Stimulated activated memory B cell treated with anti-CD40 and anti-IgM and Interleukin-4, amounts not matched to agents 10 μg/mL and 1 μg/mL and 100 μg/mL, for 72 hours (primary cell): Measurements from ENCODE around the gene TBC1D9B.

ENCODE experiments used
- ATAC-seq: fragments of 150-1000 bp; cut with Tn5 transposase; 2 replicates; pipeline ENCODE4 v1.10.0; 2021
- H3K27ac Mint-ChIP-seq: one replicate; pipeline ENCODE4 v1.8.0; 2022; ENCODE audit warnings: mild to moderate bottlenecking, mixed read lengths
- H3K27me3 Mint-ChIP-seq: one replicate; pipeline ENCODE4 v1.8.0; 2022; ENCODE audit warnings: mixed read lengths
- H3K36me3 Mint-ChIP-seq: one replicate; pipeline ENCODE4 v1.8.0; 2022; ENCODE audit warnings: mixed read lengths
- H3K4me1 Mint-ChIP-seq: one replicate; pipeline ENCODE4 v1.8.0; 2022; ENCODE audit warnings: mixed read lengths
- H3K4me3 Mint-ChIP-seq: one replicate; pipeline ENCODE4 v1.8.0; 2022; ENCODE audit warnings: mild to moderate bottlenecking, moderate library complexity, mixed read lengths
- H3K9me3 Mint-ChIP-seq: one replicate; pipeline ENCODE4 v1.8.0; 2022; ENCODE audit warnings: mixed read lengths

Gene TBC1D9B

GRCh38 chr5:179820483-179821297 lies 87.0 kb downstream of the TBC1D9B start, which contains the start of gene SQSTM1:
Gene SQSTM1 (plus strand): TSS chr5:179820905. CDS start chr5:179820937, 32 bp downstream.
- H3K4me3 Mint-ChIP-seq, result peak within 1 kb of the TSS; percentile 96
- H3K36me3 Mint-ChIP-seq, result peaks cover 48% of the 10 kb centered on the region
- ATAC-seq, result peak; percentile 69
- H3K27ac Mint-ChIP-seq, result peak within 1 kb of the TSS; percentile 98
- peaks cover 73% of the 10 kb centered on the region for H3K4me1 Mint-ChIP-seq
- H3K9me3 Mint-ChIP-seq, result no peaks in the 10 kb centered on the region
- H3K27me3 Mint-ChIP-seq, result no peaks in the 10 kb centered on the region

DNA sequence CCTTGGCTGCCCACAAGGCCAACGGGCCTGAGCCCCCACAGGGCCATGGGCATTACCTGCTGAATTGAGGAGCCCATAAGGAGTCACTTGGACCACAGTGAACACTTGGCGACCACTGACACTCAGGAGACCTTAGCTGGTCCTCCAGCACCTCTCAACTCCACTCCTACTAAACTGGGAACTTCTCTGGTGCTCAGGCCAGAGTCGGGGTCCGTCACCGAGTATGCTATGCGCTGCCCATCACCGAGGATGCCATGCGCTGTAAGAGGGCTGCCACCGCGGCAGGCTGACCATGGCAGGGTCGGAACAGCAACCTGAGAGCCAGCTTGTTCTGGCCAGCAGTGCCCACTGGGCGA lies 87.6 kb downstream of the TBC1D9B start:
- Mint-ChIP-seq H3K9me3 (no peaks in the 10 kb centered on the region), H3K36me3 (peaks cover 44% of the 10 kb centered on the region), H3K4me1 (peaks cover 68% of the 10 kb centered on the region), H3K4me3 (peak overlapping the region; percentile 82), H3K27me3 (no peaks in the 10 kb centered on the region), H3K27ac (peak overlapping the region; percentile 98)
- ATAC-seq, result no peak

DNA sequence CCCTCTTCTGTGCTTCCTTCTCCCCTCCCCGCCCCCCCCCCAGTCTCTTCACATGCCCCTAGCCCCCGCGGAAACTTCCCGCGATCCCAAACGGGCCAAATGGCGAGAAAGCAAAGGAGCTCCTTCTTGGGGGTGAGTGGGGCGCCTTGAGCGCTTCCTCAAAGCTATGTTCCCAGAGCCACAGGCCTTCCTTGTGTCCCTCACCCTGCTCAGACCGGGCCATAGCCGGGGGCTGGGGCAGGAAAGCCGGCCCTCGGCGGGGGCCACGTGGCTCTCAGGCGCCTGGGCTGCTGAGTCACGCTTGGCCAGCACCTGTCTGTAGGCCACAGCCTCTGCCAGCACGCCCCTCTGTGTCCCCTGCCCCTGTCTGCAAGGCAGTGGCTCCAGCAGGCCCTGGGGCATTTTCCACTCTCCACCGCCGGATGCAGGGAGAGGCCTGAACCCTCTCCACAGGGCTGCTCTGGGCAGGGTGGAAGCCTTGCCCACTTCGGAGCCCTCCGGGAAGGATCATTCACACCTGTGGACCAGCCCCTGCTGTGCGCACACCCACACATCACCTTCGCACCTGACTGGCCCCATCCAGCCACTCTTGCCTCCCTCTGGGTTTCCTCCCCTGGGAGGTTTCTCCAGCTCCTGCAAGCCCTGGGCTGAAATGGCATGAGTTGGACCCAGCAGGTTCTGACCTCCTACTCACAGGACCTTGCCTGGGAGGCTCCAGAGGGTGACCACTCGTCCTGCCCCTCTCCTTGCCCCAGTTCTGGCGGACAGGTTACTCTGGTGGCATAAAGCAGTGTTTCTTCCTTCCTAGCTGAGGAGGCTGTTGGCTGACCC lies 88.2 kb downstream of the TBC1D9B start:
- Mint-ChIP-seq H3K4me3 (peak overlapping the region; percentile 82), H3K27ac (peak overlapping the region; percentile 98), H3K27me3 (no peaks in the 10 kb centered on the region), H3K36me3 (peaks cover 38% of the 10 kb centered on the region), H3K9me3 (no peaks in the 10 kb centered on the region), H3K4me1 (peaks cover 62% of the 10 kb centered on the region)
- peak; percentile 45 for ATAC-seq

DNA sequence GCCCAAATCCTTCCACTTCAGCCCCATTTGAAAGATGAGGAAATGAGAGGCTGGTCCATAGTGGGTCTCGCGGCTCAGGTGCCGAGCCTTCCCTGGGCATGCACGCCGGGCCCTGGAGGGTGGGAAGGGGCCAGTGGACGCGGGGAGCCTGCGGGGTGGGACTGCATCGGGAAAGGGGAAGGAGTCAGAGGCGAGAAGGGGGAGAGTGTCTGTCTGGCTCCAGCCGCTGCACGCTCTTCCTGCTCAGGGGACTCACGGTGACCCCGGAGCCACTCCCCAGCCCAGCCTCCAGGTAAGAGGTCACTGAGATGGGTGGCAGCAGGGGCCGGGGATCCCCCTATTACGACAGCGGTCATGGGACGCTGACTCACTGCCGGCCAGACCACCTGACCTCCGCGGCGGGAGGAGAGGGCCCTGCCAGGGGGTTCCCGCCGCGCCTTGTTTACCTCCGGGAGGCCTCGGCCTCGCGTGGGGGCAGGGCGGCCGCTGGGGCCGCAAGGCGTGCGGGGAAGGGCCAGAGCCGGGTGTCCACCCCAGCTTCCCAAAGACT lies 88.9 kb downstream of the TBC1D9B start:
- ATAC-seq, result peak; percentile 87
- Mint-ChIP-seq H3K27ac (peak overlapping the region; percentile 98), H3K27me3 (no peaks in the 10 kb centered on the region), H3K4me1 (peaks cover 55% of the 10 kb centered on the region), H3K9me3 (no peaks in the 10 kb centered on the region), H3K36me3 (peaks cover 31% of the 10 kb centered on the region), H3K4me3 (peak overlapping the region; percentile 82)

- Mint-ChIP-seq H3K4me3 (peak overlapping the region; percentile 82), H3K4me1 (peaks cover 49% of the 10 kb centered on the region), H3K36me3 (peaks cover 24% of the 10 kb centered on the region), H3K9me3 (no peaks in the 10 kb centered on the region), H3K27ac (peak overlapping the region; percentile 98), H3K27me3 (no peaks in the 10 kb centered on the region)
- no peak for ATAC-seq
Measured at GRCh38 chr5:179817890-179818745, 89.6 kb downstream of the TBC1D9B start.

- H3K27me3 Mint-ChIP-seq, result no peaks in the 10 kb centered on the region
- H3K36me3 Mint-ChIP-seq, result peaks cover 18% of the 10 kb centered on the region
- H3K9me3 Mint-ChIP-seq, result no peaks in the 10 kb centered on the region
- peak overlapping the region; percentile 69 for H3K4me3 Mint-ChIP-seq
- ATAC-seq, result no peak
- peaks cover 43% of the 10 kb centered on the region for H3K4me1 Mint-ChIP-seq
- peak overlapping the region; percentile 98 for H3K27ac Mint-ChIP-seq
Measured at GRCh38 chr5:179817470-179817840, 90.2 kb downstream of the TBC1D9B start.

GRCh38 chr5:179816796-179817469 lies 90.8 kb downstream of the TBC1D9B start:
- no peak for ATAC-seq
- H3K27ac Mint-ChIP-seq, result peak overlapping the region; percentile 98
- H3K27me3 Mint-ChIP-seq, result no peaks in the 10 kb centered on the region
- peaks cover 37% of the 10 kb centered on the region for H3K4me1 Mint-ChIP-seq
- H3K9me3 Mint-ChIP-seq, result no peaks in the 10 kb centered on the region
- peaks cover 12% of the 10 kb centered on the region for H3K36me3 Mint-ChIP-seq
- H3K4me3 Mint-ChIP-seq, result peak overlapping the region; percentile 69

GRCh38 chr5:179816401-179816795 lies 91.3 kb downstream of the TBC1D9B start:
- Mint-ChIP-seq H3K4me3 (peak overlapping the region; percentile 29), H3K9me3 (no peaks in the 10 kb centered on the region), H3K27ac (no peak overlapping the region), H3K36me3 (peaks cover 12% of the 10 kb centered on the region), H3K27me3 (no peaks in the 10 kb centered on the region), H3K4me1 (peaks cover 34% of the 10 kb centered on the region)
- ATAC-seq, result no peak

GRCh38 chr5:179815491-179816249 lies 92.0 kb downstream of the TBC1D9B start:
- Mint-ChIP-seq H3K27ac (no peak overlapping the region), H3K9me3 (no peaks in the 10 kb centered on the region), H3K4me3 (no peak overlapping the region), H3K27me3 (no peaks in the 10 kb centered on the region), H3K36me3 (peaks cover 12% of the 10 kb centered on the region), H3K4me1 (peaks cover 34% of the 10 kb centered on the region)
- ATAC-seq, result no peak

GRCh38 chr5:179814090-179814489 lies 93.6 kb downstream of the TBC1D9B start:
- Mint-ChIP-seq H3K36me3 (peaks cover 12% of the 10 kb centered on the region), H3K4me3 (no peak overlapping the region), H3K27ac (no peak overlapping the region), H3K4me1 (peaks cover 20% of the 10 kb centered on the region), H3K27me3 (no peaks in the 10 kb centered on the region), H3K9me3 (no peaks in the 10 kb centered on the region)
- no peak for ATAC-seq

- no peak overlapping the region for H3K4me3 Mint-ChIP-seq
Measured at GRCh38 chr5:179812997-179813607, 94.6 kb downstream of the TBC1D9B start.

GRCh38 chr5:179812135-179812825 lies 95.4 kb downstream of the TBC1D9B start:
- H3K36me3 Mint-ChIP-seq, result peaks cover 12% of the 10 kb centered on the region
- ATAC-seq, result no peak
- H3K9me3 Mint-ChIP-seq, result no peaks in the 10 kb centered on the region
- H3K4me3 Mint-ChIP-seq, result no peak overlapping the region
- H3K4me1 Mint-ChIP-seq, result peaks cover 6% of the 10 kb centered on the region
- no peak overlapping the region for H3K27ac Mint-ChIP-seq
- no peaks in the 10 kb centered on the region for H3K27me3 Mint-ChIP-seq

More at GRCh38 chr5:179812997-179813607, 94.6 kb downstream of the TBC1D9B start:
- Mint-ChIP-seq H3K27me3 (no peaks in the 10 kb centered on the region), H3K27ac (no peak overlapping the region), H3K36me3 (peaks cover 12% of the 10 kb centered on the region), H3K4me1 (peaks cover 11% of the 10 kb centered on the region), H3K9me3 (no peaks in the 10 kb centered on the region)
- no peak for ATAC-seq
